Tibial nerve (tissue), 3 donors: Measurements from ENCODE around the gene TRAPPC3L.

Experiments
- POLR2A ChIP-seq, 2 donors: fragments of 450-650 bp; IDR thresholded peaks; one replicate each; pipeline ENCODE4 v1.6.1; 2017; ENCODE audit warnings: antibody characterized with exemption in 2 of 2, mild to moderate bottlenecking in 2 of 2, moderate library complexity in 2 of 2
- TF ChIP-seq, protein P1 (sequence below), 5 experiments: fragments of 200-600 bp in 3 of 5; fragments of 450-650 bp in 2 of 5; sonication (generic) in 3 of 5; IDR thresholded peaks; one replicate each; pipeline ENCODE4 v1.5.1; 2016 to 2019; ENCODE audit warnings: antibody characterized with exemption in 5 of 5, mild to moderate bottlenecking in 3 of 5, moderate library complexity in 2 of 5

DNA sequence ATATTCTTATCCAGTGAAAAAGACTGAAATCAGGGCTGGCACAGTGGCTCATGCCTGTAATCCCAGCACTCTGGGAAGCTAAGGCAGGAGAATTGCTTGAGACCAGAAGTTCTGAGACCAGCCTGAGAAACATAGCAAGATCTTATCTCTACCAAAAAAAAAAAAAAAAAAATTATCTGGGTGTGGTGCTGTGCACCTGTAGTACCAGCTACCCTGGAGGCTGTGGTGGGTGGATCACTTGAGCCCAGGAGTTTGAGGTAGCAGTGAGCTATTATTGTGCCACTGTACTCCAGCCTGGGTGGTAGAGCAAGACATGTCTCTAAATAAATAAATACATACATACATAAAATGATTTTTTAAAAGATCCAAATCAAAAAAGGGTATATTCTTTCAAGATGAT, 78.0 kb downstream of the TRAPPC3L start:
- TF ChIP-seq, protein P1, sequence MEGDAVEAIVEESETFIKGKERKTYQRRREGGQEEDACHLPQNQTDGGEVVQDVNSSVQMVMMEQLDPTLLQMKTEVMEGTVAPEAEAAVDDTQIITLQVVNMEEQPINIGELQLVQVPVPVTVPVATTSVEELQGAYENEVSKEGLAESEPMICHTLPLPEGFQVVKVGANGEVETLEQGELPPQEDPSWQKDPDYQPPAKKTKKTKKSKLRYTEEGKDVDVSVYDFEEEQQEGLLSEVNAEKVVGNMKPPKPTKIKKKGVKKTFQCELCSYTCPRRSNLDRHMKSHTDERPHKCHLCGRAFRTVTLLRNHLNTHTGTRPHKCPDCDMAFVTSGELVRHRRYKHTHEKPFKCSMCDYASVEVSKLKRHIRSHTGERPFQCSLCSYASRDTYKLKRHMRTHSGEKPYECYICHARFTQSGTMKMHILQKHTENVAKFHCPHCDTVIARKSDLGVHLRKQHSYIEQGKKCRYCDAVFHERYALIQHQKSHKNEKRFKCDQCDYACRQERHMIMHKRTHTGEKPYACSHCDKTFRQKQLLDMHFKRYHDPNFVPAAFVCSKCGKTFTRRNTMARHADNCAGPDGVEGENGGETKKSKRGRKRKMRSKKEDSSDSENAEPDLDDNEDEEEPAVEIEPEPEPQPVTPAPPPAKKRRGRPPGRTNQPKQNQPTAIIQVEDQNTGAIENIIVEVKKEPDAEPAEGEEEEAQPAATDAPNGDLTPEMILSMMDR (IDR thresholded peaks at IDR 0.05) = no peak
- TF ChIP-seq POLR2A (IDR thresholded peaks at IDR 0.05) = no peak
